NCI-H446 (cell line): ENCODE measurements around the gene TRMT1.
"Not testable (repeated sequence)": the region's sequence is repeated elsewhere in the genome, so short reads cannot be mapped to it uniquely, and the experiment has no call there.

ENCODE experiments used
- DNase-seq, 2 experiments: peaks; one replicate each; lab custom pipeline; 2025; lab: John Stamatoyannopoulos, UW

TRMT1 gene

GRCh38 chr19:13150187-13150930 lies 33.8 kb upstream of the TRMT1 start, which contains the start of the genes IER2 and STX10:
Gene IER2, plus strand, starts transcription at chr19:13150411. Its CDS starts 2,776 bp downstream, at chr19:13153187.
Gene STX10, minus strand, starts transcription at chr19:13150375. Its CDS starts 202 bp downstream, at chr19:13150173.
- peak; percentile 92 to 94 for DNase-seq

GRCh38 chr19:13149628-13150186 lies 33.2 kb upstream of the TRMT1 start:
- DNase-seq, result peak in 1 of 2 experiments; percentile 55

- DNase-seq, result not testable (repeated sequence)
These were observed 32.7 kb upstream of the TRMT1 start for GRCh38 chr19:13149173-13149627.

GRCh38 chr19:13146763-13147563 lies 30.4 kb upstream of the TRMT1 start:
- no peak for DNase-seq

- no peak for DNase-seq
These were observed 23.2 kb upstream of the TRMT1 start for GRCh38 chr19:13139633-13140311.

GRCh38 chr19:13138916-13139198 lies 22.3 kb upstream of the TRMT1 start:
- no peak for DNase-seq

GRCh38 chr19:13138171-13138915 lies 21.8 kb upstream of the TRMT1 start:
- no peak for DNase-seq

GRCh38 chr19:13137290-13137794 lies 20.8 kb upstream of the TRMT1 start:
- no peak for DNase-seq

- DNase-seq, result no peak
These were observed 18.8 kb upstream of the TRMT1 start for GRCh38 chr19:13135068-13136062.

- DNase-seq, result no peak
These were observed 18.1 kb upstream of the TRMT1 start for GRCh38 chr19:13134626-13135025.

GRCh38 chr19:13133241-13133870 lies 16.8 kb upstream of the TRMT1 start:
- DNase-seq, result no peak

GRCh38 chr19:13132471-13133180 lies 16.1 kb upstream of the TRMT1 start:
- no peak for DNase-seq

- DNase-seq, result no peak
These were observed 14.4 kb upstream of the TRMT1 start for GRCh38 chr19:13130886-13131490.

GRCh38 chr19:13129384-13129783 lies 12.8 kb upstream of the TRMT1 start:
- DNase-seq, result no peak

GRCh38 chr19:13128583-13128982 lies 12.0 kb upstream of the TRMT1 start:
- DNase-seq, result no peak

- no peak for DNase-seq
These were observed 11.5 kb upstream of the TRMT1 start for GRCh38 chr19:13127811-13128575.

- DNase-seq, result no peak
These were observed 10.5 kb upstream of the TRMT1 start for GRCh38 chr19:13127051-13127450.
